Transverse colon (tissue), 4 donors: Measurements from ENCODE around the gene NR1H2.

Experiments used
- CTCF ChIP-seq, 5 experiments: fragments of 200-600 bp in 3 of 5; fragments of 450-650 bp in 2 of 5; sonication (generic) in 3 of 5; IDR thresholded peaks; 1 replicate in 2 of 5; 2 replicates in 3 of 5; pipeline ENCODE4 v1.5.1; 2016 to 2017; ENCODE audit warnings: antibody characterized with exemption in 5 of 5, inconsistent platforms in 3 of 5, mild to moderate bottlenecking in 2 of 5, moderate library complexity in 1 of 5
- EP300 ChIP-seq: sonication (generic); formaldehyde crosslinking; IDR thresholded peaks from one replicate; pipeline ENCODE4 v1.6.1; 2017; ENCODE audit warnings: antibody characterized with exemption, low read depth
- POLR2A ChIP-seq: fragments of 450-650 bp; IDR thresholded peaks from one replicate; pipeline ENCODE4 v1.6.1; 2016; ENCODE audit warnings: antibody characterized with exemption, mild to moderate bottlenecking, moderate library complexity
- POLR2AphosphoS5 ChIP-seq, 3 donors: sonication (generic); formaldehyde crosslinking; IDR thresholded peaks; one replicate each; pipeline ENCODE4 v1.6.1; 2016; ENCODE audit warnings: antibody characterized with exemption in 3 of 3

- TF ChIP-seq CTCF (IDR thresholded peaks at IDR 0.05) (peak; percentile 88 to 93 (median 92)), EP300 (no peak), POLR2AphosphoS5 (IDR thresholded peaks at IDR 0.05) (peak in 1 of 3 donors; percentile 44), POLR2A (peak; percentile 14)
Observed at GRCh38 chr19:50357178-50358100, 18.8 kb upstream of the NR1H2 start.
